K562 (cell line): ENCODE measurements around the gene HCST. TPM values are rescaled to one million over a fixed set of nuclear protein-coding genes. Genes with fewer than 3 reads are reported as not detected.

Source experiments
- CTBP1 ChIP-seq: fragments of 450-650 bp; IDR thresholded peaks from 2 replicates; pipeline ENCODE4 v1.6.1; 2016; ENCODE audit warnings: borderline replicate concordance
- CXXC5 ChIP-seq: fragments of 250-450 bp; sonication (Bioruptor Pico); IDR thresholded peaks from 2 replicates; pipeline ENCODE4 v1.8.0; 2022; ENCODE audit warnings: inconsistent platforms, mild to moderate bottlenecking, moderate library complexity
- DEAF1 ChIP-seq: fragments of 450-650 bp; formaldehyde crosslinking; IDR thresholded peaks from 2 replicates; pipeline ENCODE4 v1.4.0; 2020; ENCODE audit warnings: mild to moderate bottlenecking, moderate library complexity
- E2F6 ChIP-seq, 2 experiments: IDR thresholded peaks; 2 replicates each; pipeline ENCODE4 v1.6.1; 2011; ENCODE audit warnings: borderline replicate concordance in 1 of 2, control low read depth in 1 of 2, low read depth in 1 of 2, low read length in 1 of 2, mild to moderate bottlenecking in 1 of 2, mixed read lengths in 1 of 2, moderate library complexity in 1 of 2; ENCODE audit not compliant: insufficient read depth in 1 of 2, insufficient read length in 1 of 2, poor library complexity in 1 of 2, severe bottlenecking in 1 of 2; ENCODE audit errors: extremely low read depth in 1 of 2
- FUS ChIP-seq: fragments of 200-400 bp; formaldehyde crosslinking; optimal IDR thresholded peaks from 2 replicates; pipeline ENCODE3; 2017; ENCODE audit warnings: low read depth, low read length
- HNRNPUL1 ChIP-seq: fragments of 200-400 bp; formaldehyde crosslinking; IDR thresholded peaks from 2 replicates; pipeline ENCODE4 v1.6.1; 2017; ENCODE audit warnings: low read length
- NKRF ChIP-seq: fragments of 450-650 bp; IDR thresholded peaks from 2 replicates; pipeline ENCODE4 v1.6.1; 2016; ENCODE audit warnings: borderline replicate concordance
- NRF1 ChIP-seq, 2 experiments: fragments of 450-650 bp; IDR thresholded peaks in 1 of 2; conservative IDR thresholded peaks in 1 of 2; 2 replicates each; pipeline ENCODE4 v1.6.1; 2014; ENCODE audit warnings: mild to moderate bottlenecking in 2 of 2
- PRDM10 ChIP-seq: fragments of 450-650 bp; IDR thresholded peaks from 2 replicates; pipeline ENCODE4 v1.6.1; 2018; ENCODE audit not compliant: partially characterized antibody
- RFX1 ChIP-seq: fragments of 450-650 bp; IDR thresholded peaks from 2 replicates; pipeline ENCODE4 v1.6.1; 2016; ENCODE audit warnings: mild to moderate bottlenecking, moderate library complexity
- SP1 ChIP-seq: sonication (generic); formaldehyde crosslinking; IDR thresholded peaks from 2 replicates; pipeline ENCODE4 v1.8.1; 2022; ENCODE audit warnings: mild to moderate bottlenecking, missing genetic modification reagents
- YY1 ChIP-seq, 3 experiments: IDR thresholded peaks; 2 replicates each; pipeline ENCODE4 v1.6.1; 2011; ENCODE audit warnings: low read length in 2 of 3, mild to moderate bottlenecking in 2 of 3, moderate library complexity in 2 of 3, borderline replicate concordance in 1 of 3, control low read depth in 1 of 3, low read depth in 1 of 3; ENCODE audit not compliant: insufficient read depth in 3 of 3, insufficient replicate concordance in 2 of 3, control insufficient read depth in 1 of 3, insufficient read length in 1 of 3; ENCODE audit errors: extremely low read depth in 1 of 3
- ZBTB7A ChIP-seq: IDR thresholded peaks from 2 replicates; pipeline ENCODE4 v1.6.1; 2011; ENCODE audit warnings: low read depth, mild to moderate bottlenecking, low read length, moderate library complexity, borderline replicate concordance; ENCODE audit not compliant: control insufficient read depth
- ZNF75A ChIP-seq: fragments of 450-650 bp; formaldehyde crosslinking; IDR thresholded peaks from 2 replicates; pipeline ENCODE4 v1.4.0; 2020; ENCODE audit warnings: mild to moderate bottlenecking
- polyA plus RNA-seq, 8 experiments: library from polyadenylated mRNA; depleted of rRNA in 4 of 8; stranded (reverse) in 5 of 8; unstranded in 3 of 8; fragments of >200 nt; fragmentation: Nextera tagmentation in 2 of 8; fragmentation: Illumina TruSeq in 1 of 8; extraction: Ambion mirVana in 2 of 8; extraction: Trizol in 1 of 8; gene quantifications; 2 replicates each; pipeline versions ENCODE4 v1.2.1 to v1.2.3, GENCODE V29; 2011 to 2014; ENCODE audit warnings: inconsistent platforms in 1 of 8, missing spikeins in 1 of 8
- total RNA-seq, 7 experiments: library from RNA; depleted of rRNA in 6 of 7; stranded (reverse); fragments of >200 nt in 6 of 7; fragmentation: Illumina TruSeq in 2 of 7; extraction: Trizol in 2 of 7; gene quantifications; 2 replicates each; pipeline versions ENCODE4 v1.2.1 to v1.2.3, GENCODE V29; 2011 to 2021; ENCODE audit warnings: low replicate concordance in 1 of 7

The HCST gene
- total and polyA plus RNA-seq, 9 of the 15 experiments (the other 6 are each of a cell fraction or from before 2014, with no cell fraction given) = 0.29 to 1.9 (median 0.95) TPM; not detected in 2

- peak; percentile 90 for TF ChIP-seq PRDM10
- peak; percentile 95 for TF ChIP-seq RFX1
- no peak for TF ChIP-seq YY1 (IDR thresholded peaks at IDR 0.05; ENCODE audit: borderline replicate concordance in 1 of 3, control insufficient read depth in 1 of 3, extremely low read depth in 1 of 3, insufficient read depth in 3 of 3, insufficient read length in 1 of 3, insufficient replicate concordance in 2 of 3, low read depth in 1 of 3, low read length in 2 of 3)
- peak; percentile 36; the same call in 1 of the 2 replicates for TF ChIP-seq CTBP1
- TF ChIP-seq E2F6 (IDR thresholded peaks at IDR 0.05; ENCODE audit: borderline replicate concordance in 1 of 2, extremely low read depth in 1 of 2, insufficient read depth in 1 of 2, insufficient read length in 1 of 2, low read depth in 1 of 2, low read length in 1 of 2, poor library complexity in 1 of 2, severe bottlenecking in 1 of 2) = peak; percentile 91 to 96
- peak; percentile 85 to 87 for TF ChIP-seq NRF1 (conservative IDR thresholded peaks at IDR 0.05 in 1 of 2, IDR thresholded peaks at IDR 0.05 in 1 of 2)
- TF ChIP-seq DEAF1 (CRISPR knock-in tag) = no peak
- peak; percentile 77 for TF ChIP-seq CXXC5 (CRISPR knock-in tag)
- peak; percentile 60; the same call in 1 of the 2 replicates for TF ChIP-seq ZBTB7A
- no peak for TF ChIP-seq ZNF75A (CRISPR knock-in tag)
- TF ChIP-seq HNRNPUL1 = no peak
- no peak for TF ChIP-seq FUS
- TF ChIP-seq SP1 = peak; percentile 93
- peak; percentile 80; the same call in 1 of the 2 replicates for TF ChIP-seq NKRF
Measured at GRCh38 chr19:35869327-35870123, 32.8 kb upstream of the HCST start (continued).
